DOHH2 (cell line): ENCODE data around the gene SRMS.

Experiments
- EZH2phosphoT487 ChIP-seq: fragments of 200-600 bp; sonication (generic); IDR thresholded peaks from 2 replicates; pipeline ENCODE4 v1.6.1; 2017; ENCODE audit warnings: borderline replicate concordance, mild to moderate bottlenecking, antibody characterized with exemption, low read length, moderate library complexity, mixed read lengths
- TF ChIP-seq, protein P1 (sequence below): fragments of 200-600 bp; sonication (generic); IDR thresholded peaks from one replicate; pipeline ENCODE4 v1.5.1; 2014; ENCODE audit warnings: antibody characterized with exemption, mild to moderate bottlenecking, low read depth, low read length; ENCODE audit not compliant: poor library complexity, severe bottlenecking

DNA sequence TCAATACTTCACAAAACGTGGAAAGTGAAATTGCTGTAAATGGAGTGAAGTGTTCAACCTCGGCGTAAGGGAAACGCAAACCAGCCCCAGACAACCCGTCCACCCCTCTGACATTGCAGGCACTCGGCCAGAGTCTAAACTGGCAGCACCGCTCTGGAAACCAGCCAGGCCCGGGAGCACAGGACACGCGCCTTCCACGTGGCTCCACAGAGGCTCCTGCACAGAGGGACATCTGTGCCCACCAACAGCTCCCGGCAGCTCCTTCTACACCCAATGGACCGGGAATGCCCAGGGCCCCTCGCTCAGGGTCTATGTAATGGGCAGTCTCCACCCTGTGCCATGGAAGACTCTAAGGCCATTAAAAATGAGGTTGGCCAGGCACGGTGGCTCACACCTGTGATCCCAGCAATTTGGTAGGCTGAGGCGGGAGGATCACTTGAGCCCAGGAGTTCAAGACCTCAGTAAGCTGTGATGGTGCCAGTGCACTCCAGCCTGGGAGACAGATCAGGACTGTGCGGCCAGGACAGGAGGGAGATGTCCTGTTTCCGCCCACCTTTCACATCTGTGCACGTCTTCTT, 29.9 kb upstream of the SRMS start:
- TF ChIP-seq, protein P1, sequence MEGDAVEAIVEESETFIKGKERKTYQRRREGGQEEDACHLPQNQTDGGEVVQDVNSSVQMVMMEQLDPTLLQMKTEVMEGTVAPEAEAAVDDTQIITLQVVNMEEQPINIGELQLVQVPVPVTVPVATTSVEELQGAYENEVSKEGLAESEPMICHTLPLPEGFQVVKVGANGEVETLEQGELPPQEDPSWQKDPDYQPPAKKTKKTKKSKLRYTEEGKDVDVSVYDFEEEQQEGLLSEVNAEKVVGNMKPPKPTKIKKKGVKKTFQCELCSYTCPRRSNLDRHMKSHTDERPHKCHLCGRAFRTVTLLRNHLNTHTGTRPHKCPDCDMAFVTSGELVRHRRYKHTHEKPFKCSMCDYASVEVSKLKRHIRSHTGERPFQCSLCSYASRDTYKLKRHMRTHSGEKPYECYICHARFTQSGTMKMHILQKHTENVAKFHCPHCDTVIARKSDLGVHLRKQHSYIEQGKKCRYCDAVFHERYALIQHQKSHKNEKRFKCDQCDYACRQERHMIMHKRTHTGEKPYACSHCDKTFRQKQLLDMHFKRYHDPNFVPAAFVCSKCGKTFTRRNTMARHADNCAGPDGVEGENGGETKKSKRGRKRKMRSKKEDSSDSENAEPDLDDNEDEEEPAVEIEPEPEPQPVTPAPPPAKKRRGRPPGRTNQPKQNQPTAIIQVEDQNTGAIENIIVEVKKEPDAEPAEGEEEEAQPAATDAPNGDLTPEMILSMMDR: no peak
- no peak for TF ChIP-seq EZH2phosphoT487
